OCI-LY3 (cell line): ENCODE results near the gene USP21.

Experiments used
- H2AFZ ChIP-seq: fragments of 200-600, 300-600 bp; shearing (Covaris generic); 2 replicates; pipeline ENCODE4 v1.6.0; 2014; ENCODE audit warnings: antibody characterized with exemption, low read depth, low read length
- H3K27ac ChIP-seq: fragments of 200-600, 300-600 bp; sonication (generic); 2 replicates; pipeline ENCODE4 v1.5.1; 2014; ENCODE audit warnings: mild to moderate bottlenecking, low read length, moderate library complexity, mixed read lengths
- H3K27me3 ChIP-seq: fragments of 200-600, 300-600 bp; sonication (generic); 2 replicates; pipeline ENCODE4 v1.6.1; 2014; ENCODE audit warnings: low read depth, low read length, mixed read lengths
- H3K36me3 ChIP-seq: fragments of 200-600, 300-600 bp; sonication (generic); replicated peaks from 2 replicates; pipeline ENCODE3; 2014; ENCODE audit warnings: low read depth, low read length, mixed read lengths
- H3K4me1 ChIP-seq: fragments of 300-600, 200-600 bp; sonication (generic); 2 replicates; pipeline ENCODE4 v1.6.1; 2014; ENCODE audit warnings: low read length, mixed read lengths
- H3K4me2 ChIP-seq: fragments of 200-600, 300-600 bp; sonication (generic); 2 replicates; pipeline ENCODE4 v1.6.1; 2014; ENCODE audit warnings: low read length, mixed read lengths
- H3K4me3 ChIP-seq: fragments of 300-600, 200-600 bp; sonication (generic); 2 replicates; pipeline ENCODE4 v1.5.1; 2014; ENCODE audit warnings: antibody characterized with exemption, mild to moderate bottlenecking, low read length, moderate library complexity
- H3K79me2 ChIP-seq: fragments of 300-600, 200-600 bp; shearing (Covaris generic); 2 replicates; pipeline ENCODE4 v1.6.1; 2014; ENCODE audit warnings: mild to moderate bottlenecking, low read length, mixed read lengths
- H3K9ac ChIP-seq: fragments of 300-600, 200-600 bp; shearing (Covaris generic); 2 replicates; pipeline ENCODE4 v1.6.0; 2014; ENCODE audit warnings: mild to moderate bottlenecking, low read length, moderate library complexity
- H3K9me3 ChIP-seq: fragments of 200-600, 300-600 bp; shearing (Covaris generic); 2 replicates; pipeline ENCODE4 v1.6.1; 2014; ENCODE audit warnings: low read length, mixed read lengths; ENCODE audit not compliant: insufficient read depth
- H4K20me1 ChIP-seq: fragments of 200-600, 300-600 bp; sonication (generic); 2 replicates; pipeline ENCODE4 v1.6.1; 2016; ENCODE audit warnings: low read length, mixed read lengths; ENCODE audit not compliant: insufficient read depth
- CTCF ChIP-seq: fragments of 200-600, 300-600 bp; sonication (generic); IDR thresholded peaks from 2 replicates; pipeline ENCODE4 v1.5.1; 2014; ENCODE audit warnings: antibody characterized with exemption, low read length, low read depth
- EZH2phosphoT487 ChIP-seq: fragments of 200-600 bp; shearing (Covaris generic); IDR thresholded peaks from 2 replicates; pipeline ENCODE4 v1.6.1; 2018; ENCODE audit warnings: antibody characterized with exemption, mixed run types, low read depth

USP21 gene

GRCh38 chr1:161198194-161198896 is 39.0 kb downstream of the USP21 start:
- no peak overlapping the region for H3K27ac ChIP-seq
- no peak overlapping the region for H3K4me3 ChIP-seq
- no peak for TF ChIP-seq EZH2phosphoT487
- TF ChIP-seq CTCF = no peak
- no peak overlapping the region for H3K4me2 ChIP-seq
- H3K36me3 ChIP-seq = no peaks in the 10 kb centered on the region
- H4K20me1 ChIP-seq = no peaks in the 10 kb centered on the region
- H3K4me1 ChIP-seq = peaks cover 44% of the 10 kb centered on the region
- peaks cover 11% of the 10 kb centered on the region for H3K79me2 ChIP-seq
- no peak overlapping the region for H2AFZ ChIP-seq
- H3K9me3 ChIP-seq = no peaks in the 10 kb centered on the region
- no peaks in the 10 kb centered on the region for H3K27me3 ChIP-seq
- no peak overlapping the region for H3K9ac ChIP-seq

GRCh38 chr1:161198897-161199431 is 39.7 kb downstream of the USP21 start, which contains the start of gene ADAMTS4:
Gene ADAMTS4, minus strand, starts transcription at chr1:161199054. Its CDS starts 427 bp downstream, at chr1:161198627.
- peaks cover 17% of the 10 kb centered on the region for H3K79me2 ChIP-seq
- H3K4me2 ChIP-seq = no peak within 1 kb of the TSS

GRCh38 chr1:161199506-161200139 is 40.3 kb downstream of the USP21 start:
- H3K4me3 ChIP-seq = no peak overlapping the region
- no peaks in the 10 kb centered on the region for H3K9me3 ChIP-seq
- H3K27ac ChIP-seq = no peak overlapping the region
- H4K20me1 ChIP-seq = no peaks in the 10 kb centered on the region
- peaks cover 10% of the 10 kb centered on the region for H3K36me3 ChIP-seq
- no peak overlapping the region for H3K9ac ChIP-seq
- H2AFZ ChIP-seq = no peak overlapping the region
- TF ChIP-seq CTCF = no peak
- no peak overlapping the region for H3K4me2 ChIP-seq
- no peaks in the 10 kb centered on the region for H3K27me3 ChIP-seq
- H3K79me2 ChIP-seq = peaks cover 20% of the 10 kb centered on the region
- H3K4me1 ChIP-seq = peaks cover 43% of the 10 kb centered on the region

More at GRCh38 chr1:161198897-161199431, 39.7 kb downstream of the USP21 start, which contains the start of gene ADAMTS4:
- no peak within 1 kb of the TSS for H3K9ac ChIP-seq
- H3K27me3 ChIP-seq = no peaks in the 10 kb centered on the region
- no peak within 1 kb of the TSS for H3K27ac ChIP-seq
- no peaks in the 10 kb centered on the region for H4K20me1 ChIP-seq
- no peaks in the 10 kb centered on the region for H3K9me3 ChIP-seq
- peaks cover 46% of the 10 kb centered on the region for H3K4me1 ChIP-seq
- no peak within 1 kb of the TSS for H3K4me3 ChIP-seq
- H3K36me3 ChIP-seq = peaks cover 3% of the 10 kb centered on the region
- no peak within 1 kb of the TSS for H2AFZ ChIP-seq
- TF ChIP-seq CTCF (no peak), EZH2phosphoT487 (no peak)

- TF ChIP-seq EZH2phosphoT487 (no peak), CTCF (no peak)
- no peak overlapping the region for H3K9ac ChIP-seq
- 0 out of 2 replicates have a peak overlapping the region, but pooled peaks have one; percentile 33 for H2AFZ ChIP-seq
- H3K36me3 ChIP-seq = peaks cover 15% of the 10 kb centered on the region
- peaks cover 34% of the 10 kb centered on the region for H3K4me1 ChIP-seq
- H3K27ac ChIP-seq = no peak overlapping the region
- H4K20me1 ChIP-seq = no peaks in the 10 kb centered on the region
- H3K27me3 ChIP-seq = no peaks in the 10 kb centered on the region
- H3K79me2 ChIP-seq = peaks cover 20% of the 10 kb centered on the region
- H3K4me2 ChIP-seq = 0 out of 2 replicates have a peak overlapping the region, but pooled peaks have one; percentile 5
- H3K9me3 ChIP-seq = no peaks in the 10 kb centered on the region
- H3K4me3 ChIP-seq = no peak overlapping the region
Measured at GRCh38 chr1:161200421-161200991, 41.2 kb downstream of the USP21 start.
